ENCODE results near the gene HOXD4.

- TF ChIP-seq CTCF (IDR thresholded peaks at IDR 0.05) (no peak), POLR2A (IDR thresholded peaks at IDR 0.05) (no peak)
Measured at GRCh38 chr2:176158855-176159662, 7.7 kb downstream of the HOXD4 start.

Data from Peyer's patch (tissue), 4 donors.